GM21360 (cell line): ENCODE measurements around the gene HES5.

ENCODE experiments used
- ATAC-seq: cut with Tn5 transposase; IDR thresholded peaks from one replicate; pipeline ENCODE4 v1.9.1; 2021; ENCODE audit warnings: mild to moderate bottlenecking, moderate library complexity; ENCODE audit not compliant: unreplicated experiment

Gene HES5

DNA sequence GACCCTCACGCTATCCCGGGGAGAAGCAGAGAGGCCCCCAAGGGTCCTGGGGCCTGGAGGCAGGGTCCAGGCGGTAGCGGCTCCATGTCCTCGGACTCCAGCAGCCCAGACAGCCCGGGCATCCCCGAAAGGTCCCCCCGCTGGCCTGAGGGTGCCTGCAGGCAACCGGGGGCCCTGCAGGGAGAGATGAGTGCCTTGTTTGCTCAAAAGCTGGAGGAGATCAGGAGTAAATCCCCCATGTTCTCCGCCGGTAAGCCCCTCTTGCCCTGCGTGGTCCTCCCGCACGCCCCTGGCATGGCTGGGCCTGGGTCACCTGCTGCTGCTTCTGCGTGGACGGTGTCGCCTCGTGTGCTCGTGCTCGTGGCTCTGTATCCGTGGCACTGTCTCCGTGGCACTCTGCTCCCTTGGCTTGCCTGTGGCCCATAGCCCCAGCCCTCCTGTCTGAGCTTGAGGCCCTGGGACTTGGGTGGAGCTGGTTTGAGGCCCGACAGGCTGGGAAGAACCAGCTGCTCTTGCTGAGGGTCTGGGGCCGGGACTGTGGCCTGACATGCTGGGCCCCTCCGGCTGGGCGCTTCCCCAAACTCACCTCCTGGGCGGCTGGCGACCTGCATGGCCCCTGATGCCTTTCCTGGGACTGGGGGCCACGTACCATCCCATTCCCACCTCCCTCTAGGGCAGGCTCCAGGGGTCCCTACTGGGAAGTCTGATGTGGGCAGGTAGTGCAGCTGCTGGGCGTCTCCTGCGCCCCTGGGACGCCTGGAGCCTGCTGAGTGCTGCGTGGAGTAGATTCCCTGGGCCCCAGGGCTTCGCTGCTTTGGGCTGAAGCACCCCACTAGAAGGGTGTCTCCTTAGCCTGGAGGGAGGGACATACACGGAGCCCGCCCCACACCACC is 27.2 kb downstream of the HES5 start:
- no peak for ATAC-seq

DNA sequence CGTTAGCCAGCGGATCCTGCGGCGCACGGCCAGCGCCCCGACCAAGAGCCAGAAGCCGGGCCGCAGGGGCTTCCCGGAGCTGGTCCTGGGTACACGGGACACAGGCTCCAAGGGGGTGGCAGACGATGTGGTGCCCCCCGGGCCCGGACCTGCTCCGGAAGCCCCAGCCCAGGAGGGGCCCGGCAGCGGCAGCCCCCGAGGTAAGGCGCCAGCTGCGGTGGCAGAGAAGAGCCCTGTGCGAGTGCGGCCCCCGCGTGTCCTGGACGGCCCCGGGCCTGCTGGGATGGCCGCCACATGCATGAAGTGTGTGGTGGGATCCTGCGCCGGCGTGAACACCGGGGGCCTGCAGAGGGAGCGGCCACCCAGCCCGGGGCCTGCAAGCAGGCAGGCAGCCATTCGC is 27.9 kb downstream of the HES5 start:
- ATAC-seq: no peak

DNA sequence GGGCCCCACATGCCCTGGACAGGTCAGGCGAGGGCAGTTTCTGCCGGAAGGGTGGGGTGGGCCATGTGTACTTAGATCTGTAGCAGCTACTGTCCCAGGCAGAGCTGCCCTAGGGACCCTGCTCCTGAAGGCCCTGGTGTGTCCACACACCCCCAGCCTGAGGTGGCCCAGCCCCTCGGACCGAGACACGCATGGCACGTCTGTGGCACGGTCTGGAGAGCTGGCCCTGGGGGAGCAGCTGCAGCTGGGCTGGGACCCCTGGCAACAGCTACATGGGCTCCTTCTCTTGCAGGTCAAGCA is 28.3 kb downstream of the HES5 start:
- ATAC-seq: no peak

DNA sequence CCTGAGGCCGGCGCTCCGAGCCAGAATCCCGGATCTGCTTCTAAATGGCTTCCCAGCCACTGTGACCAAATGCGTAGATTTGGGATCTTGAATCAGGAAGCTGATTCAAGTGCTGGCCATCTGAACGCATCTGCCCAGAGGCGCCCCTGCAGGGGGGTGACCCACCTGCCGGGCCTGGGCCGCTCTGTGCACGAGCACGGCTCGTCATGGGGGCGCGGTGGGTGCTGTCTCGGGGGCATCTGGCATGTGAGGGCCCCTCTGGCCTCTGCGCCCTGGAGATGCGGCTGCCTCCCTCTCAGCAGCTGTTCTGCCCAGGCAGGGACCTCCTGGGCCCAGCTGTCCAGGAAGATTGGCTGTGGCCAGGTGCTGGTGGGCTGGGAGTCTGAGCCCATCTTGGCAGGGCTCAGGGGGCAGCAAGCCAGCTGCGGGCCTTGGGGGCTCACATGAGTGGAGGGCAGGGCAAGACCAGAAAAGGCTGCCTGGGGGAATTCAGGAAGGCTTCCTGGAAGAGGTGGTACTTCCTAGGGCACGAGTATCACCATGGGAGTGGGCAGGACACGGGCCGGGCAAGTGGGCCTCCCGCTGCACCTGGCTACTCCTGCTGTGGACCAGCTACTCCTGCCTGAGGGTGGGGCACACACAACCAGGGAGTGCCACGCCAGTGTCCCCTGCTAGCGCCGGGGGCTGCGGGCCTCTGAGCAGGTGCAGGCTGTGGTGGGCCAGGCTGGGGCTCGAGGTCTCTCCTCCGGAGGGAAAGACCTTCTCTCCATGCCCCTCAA is 28.8 kb downstream of the HES5 start:
- no peak for ATAC-seq

DNA sequence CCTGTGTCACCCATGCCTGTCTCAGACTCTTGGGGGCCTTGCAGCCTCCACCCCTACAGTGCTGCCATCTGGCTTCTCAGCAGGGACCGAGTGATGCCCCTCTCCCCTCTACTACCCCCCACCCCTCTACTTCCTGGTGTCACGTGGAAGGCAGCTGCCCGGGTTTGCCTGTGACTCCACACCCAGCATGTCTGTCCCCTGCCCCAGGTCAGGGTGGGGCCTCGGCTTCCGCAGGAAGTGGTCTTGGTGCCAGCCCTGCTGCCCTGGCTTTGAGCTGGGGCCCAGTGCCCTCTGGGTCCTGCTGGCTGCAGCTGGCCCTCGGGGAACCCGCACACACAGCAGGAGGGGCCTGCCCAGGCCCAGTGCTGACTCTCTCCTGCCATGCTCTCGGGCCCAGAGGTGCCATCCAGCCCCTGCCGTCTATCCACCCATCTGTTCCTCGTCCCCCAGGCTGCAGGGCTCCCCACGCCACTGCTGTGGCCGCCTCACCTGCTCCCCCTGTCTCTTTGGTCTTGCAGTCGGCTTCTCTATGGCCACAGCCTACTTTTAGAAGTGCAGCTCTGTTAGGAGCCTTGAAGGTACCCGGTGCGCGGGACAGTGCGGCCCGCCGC is 30.0 kb downstream of the HES5 start:
- no peak for ATAC-seq

DNA sequence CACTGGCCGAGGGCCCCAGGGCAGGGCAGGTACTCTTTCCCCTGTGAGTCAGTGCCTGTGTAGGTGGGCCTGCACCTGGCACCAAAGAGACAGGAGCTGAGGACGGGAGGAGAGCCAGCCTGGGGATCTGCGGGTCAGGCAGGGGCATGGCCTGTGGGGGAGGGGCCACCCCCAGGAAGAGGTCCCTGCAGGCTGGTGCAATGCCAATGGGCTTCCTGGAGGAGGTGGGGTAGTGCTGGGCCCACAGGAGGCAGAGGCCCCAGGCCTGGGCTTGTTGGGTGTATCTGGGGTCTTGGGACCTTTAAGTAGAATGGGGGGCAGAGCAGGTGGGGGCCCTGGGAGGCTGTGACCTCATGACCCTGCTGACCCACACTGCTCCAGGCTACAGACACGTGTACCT is 30.8 kb downstream of the HES5 start:
- ATAC-seq: no peak

DNA sequence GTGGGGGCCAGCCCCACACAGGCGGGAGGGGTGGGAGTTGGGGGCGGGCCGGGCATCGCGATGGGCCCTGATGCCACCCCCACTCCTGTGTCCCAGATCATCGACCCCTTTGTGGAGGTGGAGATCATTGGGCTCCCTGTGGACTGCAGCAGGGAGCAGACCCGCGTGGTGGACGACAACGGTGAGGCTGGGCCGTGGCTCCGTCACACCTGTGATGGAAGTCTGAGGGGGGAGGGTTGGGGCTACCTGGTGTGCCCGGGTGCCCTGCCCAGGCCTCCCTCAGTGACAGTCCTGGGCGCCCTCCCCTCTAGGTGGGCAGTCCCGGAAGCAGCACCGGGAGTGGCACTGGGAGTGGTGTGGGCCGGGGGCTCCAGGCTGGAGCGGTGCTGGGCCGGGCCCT is 31.4 kb downstream of the HES5 start:
- no peak for ATAC-seq

DNA sequence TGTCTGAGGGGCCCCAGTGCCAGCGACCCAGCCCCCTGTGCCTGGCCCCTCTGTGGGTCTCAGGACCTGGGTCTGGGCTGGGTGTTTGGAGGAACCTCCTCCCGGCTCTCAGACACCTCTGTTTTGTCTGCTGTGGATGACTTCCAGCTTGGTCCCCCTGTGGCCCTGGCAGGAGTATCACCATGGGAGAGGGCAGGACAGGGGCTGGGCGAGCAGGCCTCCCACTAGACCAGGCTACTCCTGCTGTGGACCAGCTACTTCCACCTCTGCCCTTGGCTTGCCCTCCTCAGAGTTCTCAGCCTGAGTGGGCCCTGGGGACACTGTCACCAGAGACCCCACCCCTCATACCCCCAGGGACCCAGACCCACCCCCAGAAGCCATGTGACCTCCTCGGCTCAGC is 32.2 kb downstream of the HES5 start:
- no peak for ATAC-seq

DNA sequence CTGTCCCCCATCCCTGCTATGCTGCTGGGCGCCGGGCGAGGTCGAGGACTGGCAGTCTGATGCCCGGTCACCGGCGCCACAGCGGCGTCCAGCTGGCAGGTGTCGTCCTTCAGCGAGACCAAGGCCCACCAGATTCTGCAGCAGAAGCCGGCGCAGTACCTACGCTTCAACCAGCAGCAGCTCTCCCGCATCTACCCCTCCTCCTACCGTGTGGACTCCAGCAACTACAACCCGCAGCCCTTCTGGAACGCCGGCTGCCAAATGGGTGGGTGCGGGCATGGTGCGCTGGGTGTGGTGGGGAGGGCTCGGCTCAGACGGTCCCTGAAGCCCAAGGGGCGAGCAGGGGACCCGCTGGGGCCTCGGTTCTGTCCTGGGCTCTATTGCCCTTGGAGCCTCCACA is 33.3 kb downstream of the HES5 start:
- ATAC-seq: no peak

DNA sequence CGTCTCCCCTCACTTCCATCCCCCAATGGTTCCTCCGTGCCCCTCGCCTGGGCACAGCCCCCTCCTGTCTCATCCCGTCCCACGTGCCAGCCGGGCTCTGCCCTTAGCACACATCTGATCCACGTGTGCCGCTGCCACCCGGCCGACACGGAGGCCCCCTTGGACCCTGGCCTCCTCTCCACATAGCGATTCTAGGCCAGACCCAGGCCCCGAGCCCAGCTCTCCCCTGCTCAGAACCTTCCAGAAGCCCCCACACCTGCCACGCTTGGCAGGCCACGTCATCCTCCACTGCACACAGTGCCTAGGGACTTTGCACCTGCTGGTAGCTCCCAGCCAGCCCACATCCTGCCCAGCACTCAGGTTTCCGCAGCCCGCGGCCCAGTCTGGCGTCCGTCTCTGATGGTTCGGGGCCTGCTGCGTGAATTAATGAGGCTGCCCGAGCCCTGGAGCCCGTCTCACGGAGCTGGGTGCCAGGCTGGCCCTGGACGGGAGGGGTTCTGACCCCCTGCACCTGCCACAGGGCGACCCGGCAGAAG is 33.9 kb downstream of the HES5 start:
- no peak for ATAC-seq

DNA sequence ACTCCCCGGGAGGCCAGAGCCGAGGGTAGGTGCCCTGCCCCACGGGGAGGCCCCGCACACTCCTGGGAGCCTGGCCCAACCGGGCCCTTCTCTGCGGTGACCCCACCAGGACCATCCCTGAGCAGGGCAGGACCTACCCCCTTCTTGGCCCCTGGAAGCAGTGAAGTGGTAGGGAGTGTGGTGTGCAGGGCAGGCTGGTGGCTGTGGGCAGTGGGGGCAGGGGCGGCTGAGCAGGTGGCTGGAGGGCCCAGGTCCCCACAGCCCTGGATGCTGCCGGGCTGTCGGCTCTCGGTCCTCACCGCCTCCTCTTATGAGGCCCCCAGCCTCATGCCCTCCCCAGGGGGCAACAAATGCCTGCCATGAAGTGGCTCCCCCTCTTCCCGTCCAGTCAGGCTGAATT is 34.5 kb downstream of the HES5 start:
- ATAC-seq: no peak

DNA sequence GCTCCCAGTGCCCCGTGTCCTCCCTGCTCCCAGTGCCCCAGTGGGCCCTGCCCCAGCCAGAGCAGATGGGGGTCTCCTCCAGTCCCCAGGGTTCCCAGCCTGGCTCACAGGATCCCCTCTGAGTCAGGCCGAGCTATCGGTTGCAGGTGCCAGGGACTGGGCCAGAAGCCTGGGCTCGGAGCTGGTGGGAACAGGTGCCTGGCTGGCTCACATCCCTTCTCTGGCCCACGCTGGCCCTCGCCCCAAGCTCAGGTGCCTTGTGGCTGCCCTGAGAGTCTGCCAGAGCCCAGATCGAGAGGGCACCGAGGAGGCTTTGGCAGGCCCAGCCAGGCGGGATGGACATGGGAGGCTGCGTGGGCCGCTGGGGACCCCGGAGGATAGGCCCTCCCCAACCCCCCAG is 35.0 kb downstream of the HES5 start:
- ATAC-seq: no peak

DNA sequence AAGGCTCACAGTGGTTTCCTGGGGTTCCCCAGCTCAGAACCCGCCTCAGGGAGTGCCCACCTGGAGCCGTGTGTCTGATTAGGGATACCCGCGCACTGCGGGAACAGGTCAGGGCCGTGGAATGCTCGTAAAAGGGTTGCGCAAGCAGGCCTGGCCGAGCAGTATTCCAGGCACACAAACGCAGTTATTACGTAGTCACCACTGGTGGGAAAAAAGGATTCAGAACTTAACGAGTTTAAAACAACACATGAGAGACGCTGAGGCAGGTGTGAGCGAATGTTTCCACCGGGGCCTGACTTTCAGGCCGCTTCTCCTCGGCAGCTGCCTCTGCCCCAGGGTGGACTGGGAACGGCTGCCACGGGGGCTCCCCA is 35.8 kb downstream of the HES5 start:
- ATAC-seq: no peak

DNA sequence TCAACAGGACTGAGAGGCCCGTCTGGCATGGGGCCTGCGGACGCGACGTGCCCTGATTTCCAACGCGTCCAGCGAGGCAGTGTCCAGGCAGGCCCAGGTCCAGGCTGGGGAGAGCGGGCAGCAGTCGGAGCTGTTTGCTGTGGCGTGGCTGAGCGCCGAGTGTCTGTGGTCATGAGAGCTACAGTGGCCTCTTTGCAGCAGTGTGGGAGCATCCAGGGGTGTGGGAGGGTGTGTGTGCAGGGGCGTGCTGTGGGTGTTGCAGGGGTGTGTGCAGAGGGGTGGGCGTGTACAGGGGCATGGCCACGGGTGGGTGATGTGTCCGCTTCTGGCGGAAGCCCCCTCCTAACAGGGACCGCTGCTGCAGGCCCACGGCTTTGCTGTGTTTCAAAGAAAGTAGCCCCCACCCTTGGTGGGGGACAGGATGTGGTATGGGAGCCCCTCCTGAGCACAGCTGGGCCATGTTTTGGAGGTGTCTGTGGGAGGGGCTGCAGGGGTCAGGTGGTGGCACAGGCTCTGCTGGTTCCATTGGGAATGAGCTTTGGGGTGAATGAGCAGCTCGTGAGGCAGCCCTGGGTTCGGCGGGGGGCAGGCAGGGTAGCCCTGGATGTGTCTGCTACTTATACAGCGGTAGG is 36.3 kb downstream of the HES5 start:
- ATAC-seq: no peak

DNA sequence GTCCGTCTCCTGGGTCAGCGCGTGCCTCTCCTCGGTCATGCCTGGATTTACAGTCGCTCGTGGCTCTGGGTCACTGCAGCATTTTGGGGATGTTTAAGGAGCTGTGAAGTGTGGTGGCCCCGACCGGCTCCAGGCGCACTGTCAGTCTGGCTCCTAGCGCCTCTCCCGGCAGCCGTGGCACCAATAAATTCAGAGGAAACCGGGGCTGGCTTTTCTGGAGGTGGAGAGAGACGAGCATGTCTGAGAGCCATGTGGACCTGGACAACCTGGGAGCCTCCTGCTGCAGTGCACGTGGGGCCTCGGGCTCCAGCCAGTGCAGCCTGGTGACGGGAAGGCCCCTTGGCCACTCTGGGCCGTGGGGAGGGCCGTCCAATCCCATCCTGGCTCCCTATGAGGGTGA is 36.8 kb downstream of the HES5 start:
- no peak for ATAC-seq

DNA sequence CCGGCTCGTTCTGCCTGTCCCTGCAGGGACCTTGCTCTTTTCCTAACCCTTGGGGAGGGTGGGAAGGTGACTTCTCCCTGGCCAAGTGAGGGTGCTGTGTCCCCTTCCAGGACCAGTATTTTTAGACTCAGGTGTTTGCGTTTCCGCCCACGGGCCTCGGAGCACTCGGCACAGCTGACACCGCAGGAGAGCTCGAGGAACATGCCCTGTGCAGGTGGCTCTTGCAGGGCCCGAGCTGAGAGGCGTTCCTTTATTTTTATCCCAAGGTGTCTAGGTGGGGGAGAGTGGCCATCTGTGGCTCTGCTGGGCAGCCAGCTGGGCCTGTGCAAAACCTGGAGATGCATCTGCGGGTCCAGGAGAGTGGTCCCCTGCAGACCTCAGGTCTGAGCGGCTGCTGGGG is 38.0 kb downstream of the HES5 start:
- ATAC-seq: no peak

DNA sequence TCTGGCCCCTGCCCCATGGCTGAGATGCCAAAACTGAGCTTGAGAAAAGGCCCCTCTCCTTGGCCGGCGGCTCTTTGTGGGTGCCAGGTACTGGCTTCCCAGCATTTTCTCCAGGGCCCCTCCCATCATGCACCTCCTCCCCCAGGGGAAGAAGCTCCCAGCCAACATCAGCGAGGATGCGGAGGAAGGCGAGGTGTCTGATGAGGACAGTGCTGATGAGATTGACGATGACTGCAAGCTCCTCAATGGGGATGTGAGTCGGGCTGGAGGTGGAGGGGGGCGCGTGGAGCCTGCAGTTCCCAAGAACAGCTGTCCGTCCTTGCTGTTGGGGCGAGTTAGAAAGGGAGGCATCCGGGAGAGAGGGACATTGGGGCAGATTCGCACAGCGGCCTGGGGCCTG is 40.4 kb downstream of the HES5 start:
- no peak for ATAC-seq

DNA sequence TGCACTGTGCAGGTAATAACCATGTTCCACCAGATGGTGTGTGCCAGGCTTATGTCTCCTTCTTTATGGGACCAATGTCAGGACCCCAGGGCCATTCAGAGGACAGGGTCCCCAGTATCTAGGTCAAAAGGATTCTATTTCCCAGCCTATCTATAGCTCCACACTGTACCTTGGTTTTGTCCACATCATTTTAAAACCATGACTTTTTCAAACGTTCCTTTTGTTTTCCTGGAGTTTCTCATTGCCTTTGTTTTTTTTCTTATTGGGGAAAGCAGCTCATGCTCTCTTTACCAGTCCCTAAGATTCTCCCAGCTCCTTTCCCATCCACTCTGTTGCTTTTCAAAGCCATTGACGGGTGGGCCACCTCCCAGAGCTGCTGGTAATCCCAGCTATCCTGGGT is 41.4 kb downstream of the HES5 start:
- no peak for ATAC-seq

DNA sequence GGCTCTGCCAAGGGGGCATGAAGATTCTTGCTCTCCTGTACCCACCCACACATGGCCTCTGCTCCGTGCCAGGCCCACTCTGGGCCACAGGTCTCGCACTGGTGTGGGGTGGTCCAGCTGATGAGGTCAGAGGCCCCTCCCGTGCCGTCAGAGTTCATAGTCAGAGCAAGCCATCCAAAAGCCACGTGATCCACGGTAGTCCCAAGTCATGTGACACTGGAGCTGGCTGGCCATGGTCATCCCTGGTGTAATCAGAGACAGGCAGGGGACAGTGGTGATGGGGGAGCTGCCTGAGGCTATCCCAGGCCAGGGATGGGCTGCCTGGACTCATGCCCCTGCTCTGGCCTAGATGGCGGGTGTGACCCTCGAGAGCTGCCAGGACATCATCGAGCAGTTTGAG is 43.5 kb downstream of the HES5 start:
- ATAC-seq: no peak

DNA sequence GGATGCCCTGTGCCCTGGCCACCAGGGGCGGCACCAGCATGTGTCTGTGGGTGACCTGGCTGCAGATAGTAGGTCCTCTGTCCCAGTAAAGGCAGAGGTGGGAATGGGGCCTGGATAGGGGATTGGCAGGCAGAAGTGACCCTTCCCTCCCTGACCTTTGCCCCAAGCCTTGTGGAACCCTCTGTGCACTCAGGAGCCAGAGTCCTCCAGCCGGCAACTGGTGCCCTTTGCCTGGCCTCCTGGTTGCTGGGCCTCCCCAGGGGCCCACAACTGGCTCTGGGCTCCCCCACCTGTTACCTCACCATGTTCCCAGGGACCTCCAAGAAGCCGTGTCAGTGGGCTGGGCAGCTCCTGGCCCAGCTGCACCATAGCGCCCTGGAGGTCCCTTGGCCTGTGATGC is 44.0 kb downstream of the HES5 start:
- ATAC-seq: no peak

DNA sequence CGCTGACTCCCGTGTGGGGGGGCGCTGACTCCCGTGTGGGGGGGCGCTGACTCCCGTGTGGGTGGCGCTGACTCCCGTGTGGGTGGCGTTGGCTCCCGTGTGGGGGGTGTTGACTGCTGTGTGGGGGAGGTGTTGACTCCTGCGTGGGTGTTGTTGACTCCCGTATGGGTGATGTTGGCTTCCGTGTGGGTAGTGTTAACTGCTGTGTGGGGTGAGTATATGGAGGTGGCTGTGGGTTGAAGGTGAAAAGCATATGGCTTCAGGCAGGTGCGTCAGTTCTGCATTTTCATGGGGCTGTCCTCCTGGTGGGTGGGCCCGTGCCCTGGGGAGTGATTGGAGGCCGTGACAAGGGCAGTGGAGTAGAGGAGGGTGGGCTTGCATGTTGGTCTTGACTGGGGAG is 46.1 kb downstream of the HES5 start:
- no peak for ATAC-seq
